ENCODE data around the gene SEC61A1.

GRCh38 chr3:128033102-128033501, 19.1 kb upstream of the SEC61A1 start:
- no peak for TF ChIP-seq CTCF (IDR thresholded peaks at IDR 0.05)
- TF ChIP-seq POLR2AphosphoS5 (IDR thresholded peaks at IDR 0.05; ENCODE audit: low read depth, low read length), result no peak
- TF ChIP-seq REST (IDR thresholded peaks at IDR 0.05; ENCODE audit: insufficient read depth in 1 of 2, low read depth in 2 of 2, low read length in 1 of 2), result no peak
- TF ChIP-seq SIN3A (IDR thresholded peaks at IDR 0.05; ENCODE audit: borderline replicate concordance, insufficient read depth, low read depth, low read length), result no peak
- TF ChIP-seq TCF7L2 (IDR thresholded peaks at IDR 0.05; ENCODE audit: low read depth, low read length), result no peak
